Activated T-cell treated with anti-CD3 and anti-CD28 coated beads for 4 hours (primary cell): ENCODE measurements around the gene FAM237A.

Source experiments
- DNase-seq: peaks from one replicate; pipeline ENCODE4 v3.0.0-alpha.2; 2020

Gene FAM237A

DNA sequence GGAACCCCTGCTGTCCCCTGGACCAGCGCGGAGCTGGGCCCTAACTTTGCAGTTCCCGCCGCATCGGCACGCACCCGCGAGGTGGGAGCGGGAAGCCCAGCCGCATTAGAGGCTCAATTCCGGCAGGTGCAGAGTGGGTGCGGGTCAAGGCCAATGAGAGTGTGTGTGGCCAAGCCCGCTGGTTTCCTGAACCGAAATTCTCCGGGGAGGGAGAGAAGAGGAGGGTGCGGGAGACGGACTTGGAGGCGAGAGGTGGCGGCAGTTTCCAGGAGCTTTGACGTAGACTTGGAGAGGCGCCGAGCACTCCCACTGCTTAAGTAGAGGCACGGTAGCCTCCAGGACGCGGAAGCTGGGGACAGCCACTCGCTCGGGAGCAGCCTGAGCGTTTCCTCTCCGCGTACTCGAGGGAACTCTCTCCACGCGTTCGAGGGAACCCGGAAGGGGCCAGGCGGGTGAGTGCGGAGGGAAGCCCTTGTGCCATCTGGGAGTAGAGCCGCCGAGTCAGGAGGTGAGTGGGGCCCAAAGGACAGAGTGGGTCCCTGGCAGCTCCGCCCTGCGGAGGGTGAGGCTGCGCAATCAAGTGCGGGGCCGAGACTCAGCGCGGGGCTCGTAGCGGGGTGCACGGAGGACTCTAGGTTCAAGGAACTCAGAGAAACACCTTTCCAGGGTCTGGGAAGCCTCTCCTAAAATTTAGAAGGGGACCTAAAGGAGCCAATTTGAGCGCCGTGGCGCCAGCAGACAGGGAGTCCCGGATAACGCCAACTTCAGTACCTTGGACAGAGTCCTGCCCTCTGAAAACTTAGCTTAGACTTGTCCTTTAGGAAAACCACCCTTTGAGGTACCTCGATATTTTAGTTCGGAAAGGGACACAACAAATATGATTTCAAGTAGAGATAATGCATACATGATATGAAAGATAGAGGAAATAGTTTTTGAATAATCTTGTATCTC lies at the start of gene FAM237A:
TSS of gene FAM237A (plus strand) at position 413 of the 951 bp plus-strand sequence. CDS start 1,750 bp downstream, outside the sequence.
- no peak for DNase-seq

DNA sequence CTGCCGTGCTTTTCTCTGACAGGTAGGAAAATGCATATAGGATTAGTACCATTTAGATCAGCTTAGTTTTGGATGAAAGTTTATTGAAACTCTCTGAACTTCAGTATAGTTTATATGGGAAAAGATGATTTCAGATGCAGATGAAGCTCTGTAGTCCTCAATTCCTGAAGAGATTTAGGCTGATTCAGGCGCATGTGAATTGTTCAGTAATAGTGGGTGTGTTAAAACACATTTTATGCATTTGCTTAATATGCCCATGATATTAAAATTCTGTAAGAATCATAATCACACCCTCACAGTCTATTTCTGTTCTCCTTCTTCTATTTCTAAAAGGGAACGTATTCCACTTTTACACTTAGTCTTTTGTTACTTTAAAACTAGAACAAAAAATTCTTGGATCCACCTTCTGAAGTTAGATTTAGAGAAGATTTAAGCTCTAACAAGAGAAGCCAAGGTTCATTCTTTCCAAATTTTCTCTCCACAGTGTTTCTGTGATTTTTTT lies 44.5 kb upstream of the FAM237A start:
- DNase-seq: no peak

DNA sequence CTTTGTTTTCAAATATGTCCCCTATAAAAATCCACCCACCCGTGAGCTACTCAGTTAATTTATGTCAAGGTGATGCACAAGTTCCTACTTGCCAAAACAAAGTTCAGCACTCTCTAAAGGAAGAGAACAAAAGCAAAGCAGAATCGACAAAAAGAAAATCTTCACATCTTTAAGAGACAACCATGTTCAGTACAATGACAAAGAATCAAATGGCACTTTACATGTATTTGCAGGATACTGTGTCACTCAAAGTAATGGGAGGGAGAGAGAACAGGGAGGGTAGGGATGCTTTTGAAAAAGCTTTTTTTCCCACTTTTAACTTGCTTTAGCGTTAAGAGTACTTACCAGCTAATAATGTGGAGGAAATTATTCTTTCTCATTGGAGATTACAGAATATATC lies 39.0 kb upstream of the FAM237A start:
- no peak for DNase-seq

DNA sequence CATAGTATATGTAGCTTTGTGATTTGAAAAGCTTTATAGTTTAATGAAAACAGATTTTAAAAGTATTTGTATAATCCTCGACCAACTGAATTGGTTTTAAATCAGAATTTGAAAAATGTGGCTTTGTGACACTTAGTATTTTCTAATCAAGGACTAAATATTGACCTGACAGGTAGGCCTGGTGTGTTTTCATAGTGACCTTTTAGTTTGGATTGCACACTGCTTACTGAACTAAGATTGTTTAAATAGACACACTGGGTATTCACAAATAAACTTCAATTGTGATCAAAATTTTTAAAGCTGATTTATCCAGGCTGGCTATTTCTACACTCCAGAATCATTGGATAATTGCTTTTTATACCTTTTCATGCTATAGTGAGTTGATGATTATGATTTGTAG lies 31.8 kb upstream of the FAM237A start:
- DNase-seq: no peak

DNA sequence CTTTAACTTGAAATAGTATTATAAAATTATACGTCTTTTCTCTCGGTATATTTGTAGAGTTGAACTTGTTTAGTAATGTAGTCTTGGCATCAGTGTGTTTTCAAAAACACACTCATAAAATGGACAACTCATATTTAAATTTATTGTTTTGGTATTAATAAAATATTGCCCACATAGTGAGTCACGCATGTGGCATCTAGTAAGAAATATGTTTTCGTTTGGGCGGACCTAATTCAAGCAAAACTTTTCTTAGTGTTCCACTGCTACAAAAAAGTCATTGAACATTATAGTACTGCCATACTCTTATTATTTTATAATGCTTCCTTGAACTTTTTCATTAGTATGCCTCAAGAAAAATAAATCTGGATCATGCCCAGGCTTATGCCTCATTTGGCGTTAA lies 31.1 kb upstream of the FAM237A start:
- no peak for DNase-seq

DNA sequence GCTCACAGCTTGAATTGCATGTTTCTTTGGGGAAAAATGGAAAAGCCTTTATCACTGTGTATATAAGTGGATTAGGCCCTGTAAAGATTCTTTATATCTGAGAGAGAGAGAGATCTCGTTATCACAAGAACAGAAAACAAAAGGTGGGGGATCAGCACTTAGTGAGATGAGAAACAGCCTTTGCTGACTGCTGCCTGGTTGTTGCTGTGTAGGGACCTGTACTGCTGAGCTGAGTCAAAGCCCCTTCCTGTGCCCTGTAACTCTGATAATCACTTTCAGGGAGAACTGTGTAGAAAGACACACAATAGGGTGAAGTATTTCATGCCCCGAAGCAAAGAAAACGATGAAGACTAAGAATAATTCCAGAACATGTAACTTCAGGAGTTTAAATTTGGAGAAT lies 30.6 kb upstream of the FAM237A start:
- DNase-seq: no peak

DNA sequence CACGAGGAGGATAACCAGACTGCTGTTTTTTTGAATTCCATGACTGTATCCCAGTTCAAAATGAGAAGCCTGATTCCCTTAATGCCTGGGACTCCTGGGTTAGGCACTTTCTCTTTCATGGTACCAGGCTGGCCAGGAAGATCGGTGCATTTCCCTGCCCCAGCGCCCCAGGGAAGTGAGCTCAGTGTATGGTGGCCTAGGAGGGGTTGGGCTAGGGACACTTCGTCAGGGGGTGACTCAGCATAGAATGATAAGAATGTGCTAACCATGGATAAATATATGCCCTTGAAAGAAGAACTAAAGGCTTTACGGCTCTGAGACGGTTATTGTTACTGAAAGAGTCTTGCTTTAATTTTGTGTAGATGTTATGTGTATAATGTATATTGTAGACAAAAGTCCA lies 27.5 kb upstream of the FAM237A start:
- DNase-seq: no peak

DNA sequence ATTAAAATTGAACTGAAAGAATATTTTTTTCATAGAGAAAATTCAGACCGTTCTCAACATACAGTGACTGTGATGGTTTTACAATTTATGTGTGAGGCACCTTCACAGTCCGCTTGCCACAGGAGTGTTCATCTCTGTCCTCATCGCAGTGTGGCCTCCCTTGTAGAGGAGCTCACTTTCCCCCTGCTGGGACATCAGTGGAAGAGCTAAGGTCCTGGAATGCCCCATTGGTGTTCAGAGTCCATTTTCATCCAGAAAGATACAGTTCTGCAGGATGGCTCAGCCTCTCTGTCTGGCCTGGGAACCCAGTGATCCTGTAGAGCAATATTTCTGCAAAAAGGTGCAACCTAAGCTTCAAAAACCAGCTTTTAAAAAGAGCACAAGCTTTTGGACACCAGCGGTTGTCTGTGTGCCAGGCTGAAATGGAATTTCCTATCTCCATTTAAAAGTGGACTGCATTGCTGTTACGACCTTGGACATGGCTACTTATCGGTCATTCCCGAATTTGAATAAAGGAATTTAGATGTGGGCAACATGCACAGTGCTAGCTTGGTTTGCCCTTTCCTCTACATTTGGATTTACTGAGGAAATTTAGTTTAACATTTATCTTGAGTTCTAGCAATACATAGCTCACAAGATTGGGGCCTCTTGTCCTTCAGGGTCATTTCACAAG lies 26.7 kb upstream of the FAM237A start:
- no peak for DNase-seq

DNA sequence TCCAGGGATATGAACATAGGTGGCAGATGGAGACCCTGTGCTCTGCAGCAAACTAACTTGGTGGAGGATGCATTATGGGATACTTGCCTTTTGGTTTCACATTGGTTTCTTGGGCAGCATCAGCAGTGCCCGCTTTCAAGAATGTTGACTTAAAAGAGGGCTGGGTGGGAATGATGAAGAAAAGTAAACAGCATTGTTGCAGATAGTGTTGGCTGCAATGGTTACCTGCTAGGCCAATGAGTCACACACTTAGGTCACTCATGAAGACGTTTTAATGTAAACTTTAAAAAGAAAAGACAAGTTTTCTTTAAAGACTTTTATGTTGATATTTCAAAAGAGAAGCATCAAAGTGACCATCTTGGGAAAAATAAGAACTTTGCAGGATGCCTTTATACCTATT lies 26.1 kb upstream of the FAM237A start:
- no peak for DNase-seq

DNA sequence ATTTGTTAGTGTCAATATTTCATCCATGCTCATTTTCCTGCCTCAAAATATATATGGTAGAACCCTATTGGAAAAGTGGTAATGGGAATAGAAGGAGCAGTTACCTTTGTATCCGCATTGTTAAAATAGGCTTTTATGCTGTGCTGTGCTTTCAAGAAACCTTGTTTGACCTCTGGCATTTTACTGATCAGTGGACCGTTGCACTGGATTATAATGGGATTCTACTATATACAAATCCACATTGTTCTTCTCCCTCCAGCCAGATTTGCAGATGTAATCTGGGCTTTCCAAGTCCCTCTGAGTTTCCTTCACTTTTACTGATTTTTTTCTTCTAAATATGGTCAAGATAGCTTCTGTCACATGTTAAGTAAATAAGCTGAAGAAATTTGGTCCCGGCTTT lies 23.3 kb upstream of the FAM237A start:
- DNase-seq: no peak

DNA sequence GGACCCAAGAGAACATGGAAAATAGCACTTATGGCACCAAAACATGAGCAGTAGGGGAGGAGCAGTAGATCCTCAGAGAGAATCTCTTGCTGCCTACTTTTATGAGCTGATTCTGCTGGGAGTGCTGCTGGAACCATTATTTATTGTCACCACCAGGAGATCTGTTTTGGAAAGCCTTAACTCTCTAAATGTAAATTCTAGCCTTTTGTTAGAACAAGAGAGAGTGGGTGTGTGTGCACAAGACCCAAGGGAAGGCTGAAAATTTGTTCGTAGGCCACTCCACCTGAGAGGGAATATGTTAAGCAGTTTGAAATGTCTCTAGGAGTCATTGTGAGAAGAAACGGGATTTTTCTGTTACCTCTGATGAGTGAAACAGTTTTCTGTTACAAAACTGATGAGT lies 16.2 kb upstream of the FAM237A start:
- no peak for DNase-seq

DNA sequence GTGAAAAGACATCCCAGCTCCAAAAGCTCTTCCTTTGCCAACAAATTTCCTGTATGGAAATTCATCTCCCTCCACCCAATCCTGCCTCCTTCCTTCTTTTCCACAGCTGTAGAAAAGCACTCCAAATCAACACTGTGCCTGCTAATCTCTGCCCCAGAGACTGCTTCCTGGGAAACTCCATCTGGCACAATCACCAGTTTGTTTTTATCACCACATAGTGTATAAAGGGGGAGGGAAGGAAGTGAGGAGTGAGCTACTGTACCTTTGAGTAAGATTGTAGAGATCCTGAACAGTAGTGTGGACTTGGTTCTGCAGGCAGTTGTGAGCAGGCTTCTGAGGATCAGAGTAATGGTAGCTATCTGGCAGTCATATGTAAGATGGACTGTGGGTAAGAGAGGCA lies 14.7 kb upstream of the FAM237A start:
- DNase-seq: no peak

DNA sequence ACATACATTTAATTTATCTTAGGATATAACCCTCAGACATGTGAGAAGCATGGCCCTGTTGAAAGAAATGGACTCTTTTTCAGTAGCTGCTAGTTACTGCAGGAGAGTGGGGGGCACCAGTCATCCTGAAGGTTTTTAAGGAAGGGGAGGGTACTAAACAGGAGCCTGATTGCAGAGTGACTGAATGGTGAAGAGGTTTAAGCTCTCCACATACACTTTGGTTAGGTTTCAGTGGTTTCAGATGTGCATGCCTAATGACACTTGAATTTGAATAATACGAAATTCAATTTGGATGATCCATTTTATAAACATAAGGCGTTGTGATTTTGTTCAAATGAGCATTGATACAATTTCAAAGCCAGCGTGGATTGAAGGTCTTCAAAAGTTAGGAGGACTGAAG lies 10.9 kb upstream of the FAM237A start:
- no peak for DNase-seq

DNA sequence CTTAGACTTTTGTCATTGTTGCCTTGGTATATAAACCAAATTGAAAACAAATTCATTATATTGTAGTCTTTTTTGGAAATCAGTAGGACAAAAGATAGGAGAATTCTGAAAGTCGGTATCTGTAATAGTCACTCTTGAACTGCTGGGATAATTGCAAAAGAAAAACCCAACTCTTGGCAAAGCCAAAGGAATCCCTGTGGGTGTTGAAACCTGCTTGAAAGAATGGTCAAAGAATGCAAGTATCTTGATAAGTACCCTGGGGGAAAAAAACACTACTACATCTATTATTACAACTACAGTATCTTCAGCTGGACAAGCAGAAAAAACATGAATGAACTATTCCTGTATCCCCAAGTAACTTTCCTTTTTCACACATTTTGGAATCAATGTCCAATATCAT lies 7.3 kb upstream of the FAM237A start:
- DNase-seq: no peak

DNA sequence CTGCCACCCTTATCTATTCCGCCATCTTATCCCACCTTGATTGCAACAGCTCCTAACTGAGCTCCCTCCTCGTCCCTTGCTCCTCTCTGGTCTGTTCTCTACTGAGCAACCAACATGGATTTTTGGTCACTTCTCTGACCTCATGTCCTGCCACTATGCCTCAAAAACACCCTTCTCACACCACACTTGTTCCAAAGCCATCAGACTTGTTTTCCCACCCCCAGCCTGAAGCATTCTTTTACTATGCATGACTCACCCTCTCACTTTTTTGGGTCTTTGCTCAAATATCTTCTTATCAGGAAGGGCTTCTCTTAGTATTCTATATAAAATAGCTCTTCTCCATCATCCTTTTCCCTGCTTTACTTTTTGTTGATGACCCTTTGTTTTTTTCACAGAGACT lies 2.7 kb upstream of the FAM237A start:
- DNase-seq: no peak

DNA sequence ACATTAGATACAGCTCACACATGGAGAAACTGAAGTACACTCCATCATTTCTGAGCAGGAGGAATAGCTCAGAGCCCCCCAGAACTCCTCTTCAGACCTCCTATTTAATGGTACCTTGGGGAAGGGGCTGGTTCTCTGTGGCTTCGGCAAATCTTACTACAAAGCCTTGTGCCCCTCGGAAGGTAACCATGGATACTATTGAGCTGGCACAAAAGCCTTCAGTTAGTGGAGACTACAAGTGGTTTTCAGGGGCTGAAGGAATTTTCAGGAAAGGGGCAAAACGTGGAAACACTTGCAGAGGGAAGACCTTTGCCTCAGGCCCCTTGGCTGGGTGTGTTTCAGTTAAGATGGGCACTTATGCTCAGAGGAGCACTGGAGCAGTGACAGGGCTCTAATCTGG lies 1.1 kb upstream of the FAM237A start:
- no peak for DNase-seq

DNA sequence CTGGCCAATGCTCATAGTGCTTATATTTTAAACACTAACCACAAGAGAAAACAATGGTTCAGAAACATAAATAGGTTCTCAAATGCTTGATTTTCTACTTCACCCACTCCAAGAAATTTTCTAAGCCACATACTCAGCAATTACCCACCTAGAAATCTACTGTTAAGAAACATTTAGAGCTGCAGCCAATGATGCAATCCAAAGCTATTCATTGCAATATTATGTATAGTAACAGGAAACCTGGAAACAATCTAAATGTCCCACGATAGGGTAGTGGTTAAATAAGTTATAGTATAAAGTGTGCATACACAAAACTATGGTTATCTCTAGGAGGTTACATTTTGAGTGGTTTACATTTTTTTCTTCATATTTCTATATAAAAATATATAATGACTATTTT lies 5.7 kb downstream of the FAM237A start:
- no peak for DNase-seq

DNA sequence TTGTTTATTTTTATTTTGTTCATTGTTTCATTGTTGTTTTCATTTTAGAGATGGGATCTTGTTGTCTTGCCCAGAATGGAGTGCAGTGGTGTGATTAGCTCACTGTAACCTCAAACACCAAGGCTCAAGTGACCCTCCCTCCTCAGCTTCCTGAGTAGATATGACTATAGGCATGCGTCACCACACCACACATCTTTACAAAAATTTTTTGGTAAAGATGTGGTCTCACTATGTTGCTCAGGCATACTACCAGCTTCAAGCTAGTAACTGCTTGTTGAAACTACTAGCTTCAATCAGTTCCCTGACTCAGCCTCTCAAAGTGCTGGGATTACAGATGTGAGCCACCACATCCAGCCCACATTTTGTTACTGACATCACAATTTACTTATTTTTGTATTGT lies 14.8 kb downstream of the FAM237A start:
- no peak for DNase-seq

DNA sequence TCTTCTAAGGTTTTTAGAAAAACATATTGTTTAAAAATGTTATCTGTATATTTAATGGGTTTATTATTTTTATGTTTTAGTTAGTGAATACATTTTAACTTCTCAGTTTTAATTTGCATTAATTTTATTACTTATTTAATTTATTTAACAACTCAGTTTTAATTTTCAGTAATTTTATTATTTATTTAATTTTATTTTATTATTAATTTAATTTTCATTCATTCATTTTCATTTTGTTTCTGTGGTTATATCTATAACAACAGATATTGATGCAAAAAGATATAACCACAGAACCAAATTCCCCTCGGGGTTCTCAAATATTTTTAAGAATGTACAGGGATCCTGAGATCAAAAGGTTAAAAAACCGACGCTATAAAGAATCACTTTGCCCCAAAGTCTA lies 23.0 kb downstream of the FAM237A start:
- DNase-seq: no peak

DNA sequence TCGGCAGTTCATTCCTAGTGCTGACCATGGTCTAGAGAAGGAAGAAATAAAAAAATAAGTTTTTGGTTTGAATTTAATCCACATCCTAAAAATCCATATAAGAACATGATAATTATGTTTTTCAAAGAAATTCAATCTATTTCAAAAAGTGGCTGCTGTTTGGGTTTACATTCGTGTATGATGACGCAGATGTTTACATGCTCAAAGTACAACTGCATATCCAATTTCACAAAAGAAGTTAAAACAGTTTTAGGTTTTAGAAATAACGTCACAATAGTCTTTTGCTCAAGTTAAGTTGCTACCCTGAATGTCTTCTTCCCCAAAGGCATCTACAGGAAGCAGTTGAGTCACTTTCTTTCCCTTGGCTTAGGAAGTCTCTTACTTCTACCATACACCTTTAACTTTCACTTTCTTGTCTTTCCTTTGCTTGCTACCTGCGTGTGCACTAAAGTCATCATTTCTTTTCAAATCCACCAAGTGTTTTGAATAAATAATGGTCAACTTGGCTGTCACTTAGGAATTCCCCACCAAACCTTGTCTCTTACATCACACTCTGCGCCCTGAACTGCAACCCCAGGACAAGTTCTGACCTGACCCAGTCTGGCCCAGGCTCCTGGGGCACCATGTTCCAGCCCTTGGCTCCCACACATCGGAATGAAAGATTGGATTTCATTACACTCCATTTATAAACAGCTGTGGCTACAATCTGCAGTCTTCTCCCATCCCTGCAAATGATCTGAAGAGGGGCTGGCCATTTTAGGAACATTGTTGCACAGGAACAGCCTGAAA lies 28.4 kb downstream of the FAM237A start:
- DNase-seq: no peak

DNA sequence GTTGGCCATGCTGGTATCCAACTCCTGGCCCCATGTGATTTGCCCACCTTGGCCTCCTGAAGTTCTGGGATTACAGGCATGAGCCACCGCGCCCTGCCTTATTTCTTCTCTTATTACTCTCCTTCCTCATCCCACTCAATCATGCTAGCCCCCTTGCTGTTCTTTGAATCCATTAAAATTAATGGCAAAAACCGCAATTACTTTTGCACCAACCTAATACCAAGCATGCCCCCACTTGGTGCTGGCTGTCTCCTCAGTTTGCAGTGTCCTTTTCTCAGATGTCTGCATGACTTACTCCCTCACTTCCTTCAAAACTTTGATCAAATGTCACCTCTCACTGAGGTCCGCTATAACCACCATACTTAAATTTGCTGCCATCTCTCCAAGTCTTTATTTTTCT lies 41.3 kb downstream of the FAM237A start:
- no peak for DNase-seq

DNA sequence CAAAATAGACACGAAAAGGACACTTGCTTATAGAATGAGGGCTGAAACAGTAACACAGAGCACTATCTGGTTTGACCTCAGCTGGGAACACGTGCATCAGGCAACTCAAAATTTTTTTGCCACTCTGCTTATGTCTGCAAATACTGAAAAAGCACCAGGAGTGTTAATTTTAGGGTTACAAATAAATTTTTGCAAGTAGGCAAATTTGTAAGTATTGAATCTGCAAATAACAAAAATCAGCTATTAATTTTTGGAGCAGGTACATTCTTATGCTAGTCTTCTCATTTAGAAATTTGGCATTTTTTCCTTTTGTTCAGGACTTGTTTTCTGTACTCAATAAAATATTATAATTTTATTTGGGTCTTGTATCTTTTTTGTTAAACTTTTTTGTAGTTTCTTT lies 46.2 kb downstream of the FAM237A start:
- DNase-seq: no peak

DNA sequence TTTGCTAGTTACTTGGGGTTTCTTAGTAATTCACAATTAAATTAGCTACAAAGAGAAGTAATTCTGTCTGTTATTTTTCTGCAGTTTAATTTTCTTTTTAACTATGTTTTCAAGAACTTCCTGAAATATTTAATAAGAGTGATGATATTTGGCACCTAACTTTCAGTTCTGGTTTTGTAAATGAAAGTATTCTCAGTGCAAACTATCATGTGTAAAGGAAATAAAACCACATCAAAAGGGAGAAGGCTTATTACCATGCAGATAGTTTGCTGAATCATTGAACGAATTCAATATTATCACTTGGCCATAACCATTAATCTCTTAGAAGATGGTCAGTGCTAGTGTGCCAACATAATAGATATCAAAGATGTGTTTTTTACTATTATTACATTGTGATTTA lies 46.7 kb downstream of the FAM237A start:
- no peak for DNase-seq
